SK-N-SH (cell line): ENCODE data around the gene FAM222B. TPM values are rescaled to one million over a fixed set of nuclear protein-coding genes. Genes with fewer than 3 reads are reported as not detected.

Experiments
- CTCF ChIA-PET: fragments of 300-600, 350-600 bp; formaldehyde crosslinking; extraction: SDS; loops from one replicate; lab custom pipeline; 2021; lab: Yijun Ruan, JAX
- POLR2A ChIA-PET: fragments of 350-600 bp; sonication (Branson Sonifier 250); formaldehyde crosslinking; extraction: SDS; loops from one replicate; lab custom pipeline; 2020; ENCODE audit warnings: antibody characterized with exemption, inconsistent platforms; lab: Yijun Ruan, JAX
- DNase-seq: peaks from one replicate; pipeline ENCODE4 v3.0.0; 2012
- H2AFZ ChIP-seq: fragments of 200-600 bp; sonication (generic); 2 replicates; pipeline ENCODE4 v1.8.1; 2016; ENCODE audit warnings: antibody characterized with exemption, mild to moderate bottlenecking, low read depth
- H3F3A ChIP-seq: fragments of 200-600 bp; sonication (generic); replicated peaks from 2 replicates; pipeline ENCODE3; 2016; ENCODE audit warnings: antibody characterized with exemption, mild to moderate bottlenecking; ENCODE audit not compliant: insufficient read depth
- H3K27ac ChIP-seq, 2 experiments: fragments of 200-500 bp in 1 of 2; fragments of 200-600 bp in 1 of 2; sonication (Bioruptor generic) in 1 of 2; sonication (generic), shearing (Covaris generic) in 1 of 2; 2 replicates each; pipeline versions ENCODE4 v1.5.1 to v1.6.1; 2014 to 2016; ENCODE audit warnings: low read depth in 2 of 2, inconsistent platforms in 1 of 2, low read length in 1 of 2, mild to moderate bottlenecking in 1 of 2, mixed read lengths in 1 of 2
- H3K27me3 ChIP-seq: fragments of 200-600 bp; sonication (generic), shearing (Covaris generic); 2 replicates; pipeline ENCODE4 v1.6.1; 2016; ENCODE audit warnings: mixed run types; ENCODE audit not compliant: insufficient read depth
- H3K36me3 ChIP-seq, 2 experiments: fragments of 200-500 bp in 1 of 2; fragments of 200-600 bp in 1 of 2; sonication (Bioruptor generic) in 1 of 2; sonication (generic) in 1 of 2; replicated peaks in 1 of 2; 2 replicates each; pipeline versions ENCODE3 to v1.5.1; 2014 to 2016; ENCODE audit warnings: low read length in 1 of 2, mild to moderate bottlenecking in 1 of 2; ENCODE audit not compliant: insufficient read depth in 2 of 2, control insufficient read depth in 1 of 2
- H3K4me1 ChIP-seq, 2 experiments: fragments of 200-500 bp in 1 of 2; fragments of 200-600 bp in 1 of 2; sonication (Bioruptor generic) in 1 of 2; sonication (generic), shearing (Covaris generic) in 1 of 2; 2 replicates each; pipeline versions ENCODE4 v1.5.1 to v1.6.1; 2014 to 2016; ENCODE audit warnings: low read depth in 1 of 2, low read length in 1 of 2, mixed run types in 1 of 2; ENCODE audit not compliant: insufficient read depth in 2 of 2, control insufficient read depth in 1 of 2
- H3K4me2 ChIP-seq: fragments of 200-600 bp; sonication (generic), shearing (Covaris generic); 2 replicates; pipeline ENCODE4 v1.6.1; 2017; ENCODE audit warnings: mixed run types
- H3K4me3 ChIP-seq, 2 experiments: fragments of 200-500 bp in 1 of 2; fragments of 200-600 bp in 1 of 2; sonication (Bioruptor generic) in 1 of 2; sonication (generic), shearing (Covaris generic) in 1 of 2; 2 replicates each; pipeline versions ENCODE4 v1.5.1 to v1.8.1; 2014 to 2016; ENCODE audit warnings: low read depth in 2 of 2, inconsistent platforms in 1 of 2, low read length in 1 of 2, mild to moderate bottlenecking in 1 of 2, mixed read lengths in 1 of 2, moderate library complexity in 1 of 2
- H3K79me2 ChIP-seq: fragments of 200-600 bp; sonication (generic); 2 replicates; pipeline ENCODE4 v1.8.1; 2017; ENCODE audit warnings: mild to moderate bottlenecking; ENCODE audit not compliant: insufficient read depth
- H3K9ac ChIP-seq: fragments of 200-600 bp; sonication (generic); 2 replicates; pipeline ENCODE4 v1.6.1; 2017; ENCODE audit warnings: mixed run types
- H3K9me2 ChIP-seq: fragments of 200-600 bp; sonication (generic); 2 replicates; pipeline ENCODE4 v1.6.1; 2017; ENCODE audit warnings: mixed run types
- H3K9me3 ChIP-seq: fragments of 200-600 bp; sonication (generic); 2 replicates; pipeline ENCODE4 v1.6.1; 2017; ENCODE audit warnings: mixed run types, mild to moderate bottlenecking, moderate library complexity
- H4K20me1 ChIP-seq: fragments of 200-600 bp; sonication (generic); 2 replicates; pipeline ENCODE4 v1.6.1; 2017; ENCODE audit warnings: mild to moderate bottlenecking, mixed run types; ENCODE audit not compliant: insufficient read depth
- CHD2 ChIP-seq: fragments of 150-350 bp; IDR thresholded peaks from 2 replicates; pipeline ENCODE4 v1.6.1; 2018; ENCODE audit warnings: low read length; ENCODE audit not compliant: partially characterized antibody
- ELF1 ChIP-seq: IDR thresholded peaks from 2 replicates; pipeline ENCODE4 v1.4.0; 2012
- FOSL2 ChIP-seq: IDR thresholded peaks from 2 replicates; pipeline ENCODE4 v1.4.0; 2012; ENCODE audit warnings: low read depth, mild to moderate bottlenecking, moderate library complexity, borderline replicate concordance
- FOXJ3 ChIP-seq: sonication (generic); formaldehyde crosslinking; IDR thresholded peaks from 2 replicates; pipeline ENCODE4 v1.5.1; 2020; ENCODE audit warnings: mild to moderate bottlenecking, missing genetic modification reagents
- FOXM1 ChIP-seq: IDR thresholded peaks from 2 replicates; pipeline ENCODE4 v1.4.0; 2012; ENCODE audit warnings: low read depth, mild to moderate bottlenecking
- GATA2 ChIP-seq: sonication (generic); formaldehyde crosslinking; IDR thresholded peaks from 2 replicates; pipeline ENCODE4 v1.5.0; 2020; ENCODE audit warnings: mild to moderate bottlenecking, missing genetic modification reagents
- JUND ChIP-seq: IDR thresholded peaks from 2 replicates; pipeline ENCODE4 v1.4.0; 2012
- MEF2A ChIP-seq: IDR thresholded peaks from 2 replicates; pipeline ENCODE4 v1.4.0; 2012; ENCODE audit warnings: low read depth, borderline replicate concordance
- MXI1 ChIP-seq: IDR thresholded peaks from 2 replicates; pipeline ENCODE4 v1.6.1; 2012; ENCODE audit warnings: mild to moderate bottlenecking, low read depth, low read length, improper control_type of control experiment
- NFIC ChIP-seq: IDR thresholded peaks from 2 replicates; pipeline ENCODE4 v1.4.0; 2012; ENCODE audit warnings: borderline replicate concordance
- NRF1 ChIP-seq: IDR thresholded peaks from 2 replicates; pipeline ENCODE4 v1.6.1; 2012; ENCODE audit warnings: low read depth, mild to moderate bottlenecking, low read length
- PBX3 ChIP-seq: IDR thresholded peaks from 2 replicates; pipeline ENCODE4; 2012
- POLR2AphosphoS5 ChIP-seq: IDR thresholded peaks from 2 replicates; pipeline ENCODE4 v1.6.1; 2012; ENCODE audit warnings: low read depth, low read length
- RCOR1 ChIP-seq: fragments of 150-350 bp; IDR thresholded peaks from 2 replicates; pipeline ENCODE4 v1.6.1; 2017; ENCODE audit warnings: antibody characterized with exemption, low read length
- RXRA ChIP-seq: IDR thresholded peaks from 2 replicates; pipeline ENCODE4 v1.4.0; 2012; ENCODE audit warnings: low read depth, mild to moderate bottlenecking, borderline replicate concordance
- SIN3A ChIP-seq: IDR thresholded peaks from 2 replicates; pipeline ENCODE4 v1.6.1; 2012; ENCODE audit warnings: low read depth, mild to moderate bottlenecking, low read length, moderate library complexity, borderline replicate concordance
- SMC3 ChIP-seq: IDR thresholded peaks from 2 replicates; pipeline ENCODE4 v1.6.1; 2012; ENCODE audit warnings: low read depth, low read length, improper control_type of control experiment
- USF2 ChIP-seq: fragments of 150-350 bp; IDR thresholded peaks from 2 replicates; pipeline ENCODE4 v1.6.1; 2017; ENCODE audit warnings: antibody characterized with exemption, low read length, low read depth, borderline replicate concordance
- WGBS: methylation state at CpG from one replicate; pipeline ENCODE4 v1.1.6; 2017; ENCODE audit warnings: low lambda C conversion rate; 5-methylcytosine and 5-hydroxymethylcytosine counted together
- polyA plus RNA-seq, 3 experiments: library from polyadenylated mRNA; depleted of rRNA; stranded (reverse); fragments of >200 nt; gene quantifications; 2 replicates each; pipeline ENCODE4 v1.2.3, GENCODE V29; 2012
- TF ChIP-seq, protein P1 (sequence below): IDR thresholded peaks from 2 replicates; pipeline ENCODE4 v1.4.0; 2012; ENCODE audit warnings: low read depth, borderline replicate concordance
- TF ChIP-seq, protein P2 (sequence below): fragments of 150-350 bp; IDR thresholded peaks from 2 replicates; pipeline ENCODE4 v1.6.1; 2016; ENCODE audit warnings: mild to moderate bottlenecking, low read depth, low read length

Gene FAM222B
- polyA plus RNA-seq, 1 of the 3 experiments (the other 2 are of a cell fraction), result 9.0 TPM

DNA sequence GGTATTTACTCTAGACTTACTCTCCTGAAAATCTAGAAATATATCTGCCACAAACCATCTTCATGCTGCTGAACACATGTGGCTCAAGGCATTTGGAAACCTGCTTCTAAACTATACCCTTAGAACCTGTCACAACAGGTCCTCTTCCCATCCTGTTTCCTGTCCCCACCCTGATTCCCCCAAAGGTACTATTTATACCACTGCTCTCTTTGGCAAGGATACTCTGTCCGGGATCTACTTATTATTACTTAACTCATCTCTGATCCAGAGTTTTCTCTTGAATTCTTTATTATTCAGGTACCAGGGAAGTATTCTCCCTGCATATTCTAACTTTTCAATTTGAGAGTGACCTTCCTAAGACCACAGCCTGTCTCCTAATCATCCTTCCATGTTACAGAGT is 65.4 kb downstream of the FAM222B start:
- POLR2A ChIA-PET, result interaction anchor here (0.6 kb wide), 1 partner anchor 121 kb away, joined by 3 read pairs; no protein-coding TSS in a partner anchor
- TF ChIP-seq SIN3A (no peak), JUND (no peak), ELF1 (no peak), PBX3 (no peak), MEF2A (no peak), FOSL2 (no peak), GATA2 (CRISPR knock-in tag) (no peak), USF2 (no peak), NFIC (no peak), SMC3 (no peak), NRF1 (no peak), FOXJ3 (CRISPR knock-in tag) (no peak), CHD2 (no peak), POLR2AphosphoS5 (no peak), MXI1 (no peak), RCOR1 (no peak), RXRA (no peak), FOXM1 (no peak)
- TF ChIP-seq, protein P1, sequence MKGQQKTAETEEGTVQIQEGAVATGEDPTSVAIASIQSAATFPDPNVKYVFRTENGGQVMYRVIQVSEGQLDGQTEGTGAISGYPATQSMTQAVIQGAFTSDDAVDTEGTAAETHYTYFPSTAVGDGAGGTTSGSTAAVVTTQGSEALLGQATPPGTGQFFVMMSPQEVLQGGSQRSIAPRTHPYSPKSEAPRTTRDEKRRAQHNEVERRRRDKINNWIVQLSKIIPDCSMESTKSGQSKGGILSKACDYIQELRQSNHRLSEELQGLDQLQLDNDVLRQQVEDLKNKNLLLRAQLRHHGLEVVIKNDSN, result no peak
- TF ChIP-seq, protein P2, sequence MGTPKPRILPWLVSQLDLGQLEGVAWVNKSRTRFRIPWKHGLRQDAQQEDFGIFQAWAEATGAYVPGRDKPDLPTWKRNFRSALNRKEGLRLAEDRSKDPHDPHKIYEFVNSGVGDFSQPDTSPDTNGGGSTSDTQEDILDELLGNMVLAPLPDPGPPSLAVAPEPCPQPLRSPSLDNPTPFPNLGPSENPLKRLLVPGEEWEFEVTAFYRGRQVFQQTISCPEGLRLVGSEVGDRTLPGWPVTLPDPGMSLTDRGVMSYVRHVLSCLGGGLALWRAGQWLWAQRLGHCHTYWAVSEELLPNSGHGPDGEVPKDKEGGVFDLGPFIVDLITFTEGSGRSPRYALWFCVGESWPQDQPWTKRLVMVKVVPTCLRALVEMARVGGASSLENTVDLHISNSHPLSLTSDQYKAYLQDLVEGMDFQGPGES, result no peak
- no peak overlapping the region for H2AFZ ChIP-seq
- no peak overlapping the region for H3K9ac ChIP-seq
- WGBS, result 79% methylated on average over 1 of the region's 1 CpG
- no peaks in the 10 kb centered on the region for H3K9me3 ChIP-seq
- H3K4me3 ChIP-seq, result no peak overlapping the region
- peaks cover 17% of the 10 kb centered on the region; the same call in 1 of the 2 replicates for H4K20me1 ChIP-seq
- no peak overlapping the region for H3K4me2 ChIP-seq
- H3K27ac ChIP-seq, result no peak overlapping the region
- peaks cover 73% of the 10 kb centered on the region for H3K79me2 ChIP-seq
- H3K27me3 ChIP-seq, result no peaks in the 10 kb centered on the region
- peaks cover 0 to 20% of the 10 kb centered on the region in 2 experiments for H3K36me3 ChIP-seq
- H3K9me2 ChIP-seq, result no peaks in the 10 kb centered on the region
- H3K4me1 ChIP-seq, result no peaks in the 10 kb centered on the region
- CTCF ChIA-PET, result interaction anchor here (5.3 to 12.6 kb wide), 2 partner anchors 13 kb away, joined by 64 to 82 read pairs; no protein-coding TSS in a partner anchor
- DNase-seq, result no peak
- H3F3A ChIP-seq, result peaks cover 7% of the 10 kb centered on the region
